ENCODE measurements around the gene SNX30. TPM values are rescaled to one million over a fixed set of nuclear protein-coding genes. Genes with fewer than 3 reads are reported as not detected.
A peak's percentile ranks its signal among the peaks of the same experiment; 100 is the strongest.

The SNX30 gene
- 1 to 10 TPM; 1.6 to 2.8 (median 2.3) TPM for total RNA-seq
- 1 to 10 TPM in 2 of 3 donors, under 1 TPM in 1; 0.55 to 1.4 (median 1.3) TPM for polyA plus RNA-seq
- long read RNA-seq, donor 1: 0 reads
- long read RNA-seq, donor 2: 0 reads

DNA sequence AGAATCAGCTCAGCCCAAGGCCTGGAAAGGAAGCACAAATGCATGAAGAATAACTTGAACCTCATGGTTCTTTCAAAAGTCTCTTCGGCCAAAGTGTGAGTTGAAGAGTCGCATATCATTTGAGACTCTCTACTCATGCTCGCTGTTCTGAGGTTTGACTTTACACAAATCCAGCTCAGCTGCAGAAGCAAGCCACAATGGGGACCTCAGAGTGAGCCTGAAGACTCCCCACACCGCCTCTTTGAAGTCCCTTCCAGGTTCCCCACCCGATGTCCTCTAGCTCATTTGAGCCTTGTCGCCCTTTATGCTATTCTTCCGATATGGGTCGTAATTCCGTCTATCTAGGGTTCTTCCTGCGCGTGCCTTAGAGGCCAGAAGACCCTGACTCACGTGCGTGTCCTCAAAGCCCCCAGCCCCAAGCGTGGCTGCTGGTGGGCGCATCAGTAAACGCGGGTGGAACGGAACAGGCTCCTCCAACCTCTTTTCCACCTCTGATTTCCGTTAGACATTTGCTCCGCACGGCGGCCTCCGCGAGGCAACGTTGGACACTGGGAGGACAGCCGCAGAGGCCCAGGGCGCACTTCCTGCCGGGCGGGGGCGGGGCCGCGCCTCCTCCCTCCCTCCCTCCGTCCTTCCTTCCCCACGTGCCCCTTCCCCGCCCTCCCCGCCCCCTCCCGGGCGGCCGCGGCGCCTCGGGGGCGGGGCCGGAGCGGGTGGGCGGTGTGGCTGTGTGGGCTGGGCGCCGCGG, at the start of gene SNX30:
TSS of gene SNX30 (plus strand) at position 745 of the 748 bp plus-strand sequence. CDS start 242 bp downstream, outside the sequence.
- peak; percentile 91 to 95 for DNase-seq
- Histone ChIP-seq H3K36me3 (ENCODE audit: insufficient read depth in 1 of 2, low read depth in 1 of 2) (no peaks in the 10 kb centered on the region), H3K27ac (peak within 1 kb of the TSS; percentile 89), H3K4me3 (peak within 1 kb of the TSS; percentile 98), H3K27me3 (ENCODE audit: insufficient read depth in 3 of 3, low read length in 2 of 3) (no peaks in the 10 kb centered on the region), H3K9me3 (no peaks in the 10 kb centered on the region), H3K4me1 (peaks cover 36% of the 10 kb centered on the region)
- intact Hi-C loops (cut with DNase I): loop anchor here (5.0 kb wide), 4 partner anchors 33 to 368 kb away; partner anchors contain the start of genes INIP (in 2 of the 2) and HSDL2 (in 1 of the 2)
- 4 to 6% (median 5%) methylated on average over 33 to 49 of the region's 49 CpGs for WGBS, 3 donors
- ATAC-seq: peak; percentile 96 to 97 (median 96)
- TF ChIP-seq, protein P1, sequence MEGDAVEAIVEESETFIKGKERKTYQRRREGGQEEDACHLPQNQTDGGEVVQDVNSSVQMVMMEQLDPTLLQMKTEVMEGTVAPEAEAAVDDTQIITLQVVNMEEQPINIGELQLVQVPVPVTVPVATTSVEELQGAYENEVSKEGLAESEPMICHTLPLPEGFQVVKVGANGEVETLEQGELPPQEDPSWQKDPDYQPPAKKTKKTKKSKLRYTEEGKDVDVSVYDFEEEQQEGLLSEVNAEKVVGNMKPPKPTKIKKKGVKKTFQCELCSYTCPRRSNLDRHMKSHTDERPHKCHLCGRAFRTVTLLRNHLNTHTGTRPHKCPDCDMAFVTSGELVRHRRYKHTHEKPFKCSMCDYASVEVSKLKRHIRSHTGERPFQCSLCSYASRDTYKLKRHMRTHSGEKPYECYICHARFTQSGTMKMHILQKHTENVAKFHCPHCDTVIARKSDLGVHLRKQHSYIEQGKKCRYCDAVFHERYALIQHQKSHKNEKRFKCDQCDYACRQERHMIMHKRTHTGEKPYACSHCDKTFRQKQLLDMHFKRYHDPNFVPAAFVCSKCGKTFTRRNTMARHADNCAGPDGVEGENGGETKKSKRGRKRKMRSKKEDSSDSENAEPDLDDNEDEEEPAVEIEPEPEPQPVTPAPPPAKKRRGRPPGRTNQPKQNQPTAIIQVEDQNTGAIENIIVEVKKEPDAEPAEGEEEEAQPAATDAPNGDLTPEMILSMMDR (IDR thresholded peaks at IDR 0.05): peak; percentile 11

DNA sequence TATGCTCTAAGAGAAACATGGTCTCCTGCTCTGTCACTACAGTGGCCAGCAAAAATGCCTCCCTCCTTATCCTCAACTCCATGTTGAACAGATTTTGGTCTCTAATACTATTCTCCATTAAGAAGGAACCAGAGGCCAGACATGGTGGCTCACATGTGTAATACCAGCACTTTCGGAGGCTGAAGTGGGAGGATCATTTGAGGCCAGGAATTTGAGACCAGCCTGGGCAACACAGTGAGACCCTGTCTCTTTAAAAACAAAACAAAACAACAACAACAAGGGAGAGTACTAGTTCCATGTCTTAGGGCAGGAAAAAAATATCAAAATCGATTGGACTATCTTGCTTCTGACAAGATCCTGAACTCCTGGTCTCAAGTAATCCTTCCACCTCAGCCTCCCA, 47.3 kb upstream of the SNX30 start:
- Histone ChIP-seq H3K4me1 (no peaks in the 10 kb centered on the region), H3K27me3 (ENCODE audit: insufficient read depth in 3 of 3, low read length in 2 of 3) (no peaks in the 10 kb centered on the region), H3K9me3 (no peaks in the 10 kb centered on the region), H3K4me3 (no peak overlapping the region), H3K36me3 (ENCODE audit: insufficient read depth in 1 of 2, low read depth in 1 of 2) (peaks cover 0 to 9% of the 10 kb centered on the region in 2 donors), H3K27ac (no peak overlapping the region)
- intact Hi-C loops (cut with DNase I): no loop called here
- no peak for ATAC-seq
- TF ChIP-seq, protein P1 (IDR thresholded peaks at IDR 0.05): no peak
- 91 to 100% (median 95%) methylated on average over 2 of the region's 2 CpGs for WGBS, 3 donors
- DNase-seq: no peak

- TF ChIP-seq, protein P1 (IDR thresholded peaks at IDR 0.05): no peak
- DNase-seq (no peak), ATAC-seq (no peak)
- 55 to 63% (median 61%) methylated on average over 6 of the region's 6 CpGs for WGBS, 3 donors
- Histone ChIP-seq H3K9me3 (no peaks in the 10 kb centered on the region), H3K4me3 (no peak overlapping the region), H3K27me3 (ENCODE audit: insufficient read depth in 3 of 3, low read length in 2 of 3) (no peaks in the 10 kb centered on the region), H3K36me3 (ENCODE audit: insufficient read depth in 1 of 2, low read depth in 1 of 2) (peaks cover 0 to 9% of the 10 kb centered on the region in 2 donors), H3K4me1 (no peaks in the 10 kb centered on the region), H3K27ac (no peak overlapping the region)
- intact Hi-C loops (cut with DNase I): no loop called here
These were observed 44.7 kb upstream of the SNX30 start for GRCh38 chr9:112705768-112706427.

- ATAC-seq (no peak), DNase-seq (no peak)
- Histone ChIP-seq H3K27me3 (ENCODE audit: insufficient read depth in 3 of 3, low read length in 2 of 3) (no peaks in the 10 kb centered on the region), H3K36me3 (ENCODE audit: insufficient read depth in 1 of 2, low read depth in 1 of 2) (peaks cover 0 to 6% of the 10 kb centered on the region in 2 donors), H3K4me1 (no peaks in the 10 kb centered on the region), H3K4me3 (no peak overlapping the region), H3K9me3 (no peaks in the 10 kb centered on the region), H3K27ac (no peak overlapping the region)
- TF ChIP-seq, protein P1 (IDR thresholded peaks at IDR 0.05): peak; percentile 12
- WGBS, 3 donors: 84 to 87% (median 87%) methylated on average over 7 of the region's 7 CpGs
- intact Hi-C loops (cut with DNase I): loop anchor here in 1 of 2 donors (10.0 kb wide), 1 partner anchor 84 kb away; no protein-coding TSS in a partner anchor
These were observed 39.4 kb upstream of the SNX30 start for GRCh38 chr9:112711050-112711689.

All from psoas muscle (tissue), 8 donors.